H9 (cell line): ENCODE measurements around the gene PLEKHA7. TPM values are rescaled to one million over a fixed set of nuclear protein-coding genes. Genes with fewer than 3 reads are reported as not detected.

ENCODE experiments used
- DNase-seq: peaks from one replicate; pipeline ENCODE4 v3.0.0-alpha.2; 2017
- H2AFZ ChIP-seq: one replicate; pipeline ENCODE4 v1.6.1; 2013; ENCODE audit warnings: mild to moderate bottlenecking, low read length, control low read depth, moderate library complexity
- H2AK5ac ChIP-seq: 2 replicates; pipeline ENCODE4 v1.6.1; 2013; ENCODE audit warnings: low read length, control low read depth, mixed read lengths; ENCODE audit not compliant: insufficient read length
- H2BK120ac ChIP-seq: one replicate; pipeline ENCODE4 v1.6.1; 2013; ENCODE audit warnings: low read depth, mild to moderate bottlenecking, low read length, control low read depth, inconsistent platforms; ENCODE audit not compliant: poor library complexity, severe bottlenecking
- H2BK12ac ChIP-seq: 2 replicates; pipeline ENCODE4 v1.6.1; 2013; ENCODE audit warnings: low read length, control low read depth, mixed read lengths, low read depth; ENCODE audit not compliant: insufficient read length
- H2BK15ac ChIP-seq: 2 replicates; pipeline ENCODE4 v1.6.1; 2013; ENCODE audit warnings: low read depth, low read length, control low read depth
- H2BK20ac ChIP-seq: one replicate; pipeline ENCODE4 v1.6.1; 2013; ENCODE audit warnings: low read depth, mild to moderate bottlenecking, low read length, control low read depth, inconsistent platforms; ENCODE audit not compliant: poor library complexity, severe bottlenecking
- H2BK5ac ChIP-seq: 2 replicates; pipeline ENCODE4 v1.6.1; 2013; ENCODE audit warnings: low read length, control low read depth, mixed read lengths; ENCODE audit not compliant: insufficient read length
- H3K14ac ChIP-seq: 2 replicates; pipeline ENCODE4 v1.6.1; 2013; ENCODE audit warnings: low read length, control low read depth; ENCODE audit not compliant: insufficient read depth
- H3K18ac ChIP-seq: 2 replicates; pipeline ENCODE4 v1.6.1; 2013; ENCODE audit warnings: low read depth, mild to moderate bottlenecking, mixed read lengths, low read length, control low read depth; ENCODE audit not compliant: insufficient read length
- H3K23ac ChIP-seq: 2 replicates; pipeline ENCODE4 v1.6.1; 2013; ENCODE audit warnings: low read length, control low read depth, mixed read lengths, low read depth; ENCODE audit not compliant: insufficient read length
- H3K23me2 ChIP-seq: 2 replicates; pipeline ENCODE4 v1.6.1; 2013; ENCODE audit warnings: low read depth, mild to moderate bottlenecking, mixed read lengths, low read length, control low read depth; ENCODE audit not compliant: insufficient read length, poor library complexity, severe bottlenecking
- H3K27ac ChIP-seq: 2 replicates; pipeline ENCODE4 v1.5.1; 2013; ENCODE audit warnings: low read length, control low read depth, mixed read lengths, low read depth; ENCODE audit not compliant: insufficient read length
- H3K27me3 ChIP-seq: 2 replicates; pipeline ENCODE4 v1.6.1; 2013; ENCODE audit warnings: low read length, control low read depth, inconsistent platforms; ENCODE audit not compliant: insufficient read depth
- H3K4ac ChIP-seq: 2 replicates; pipeline ENCODE4 v1.6.1; 2013; ENCODE audit warnings: low read depth, mild to moderate bottlenecking, control low read depth, inconsistent platforms, low read length, moderate library complexity
- H3K4me1 ChIP-seq: 2 replicates; pipeline ENCODE4 v1.6.1; 2013; ENCODE audit warnings: low read length, control low read depth, inconsistent platforms; ENCODE audit not compliant: insufficient read depth
- H3K4me2 ChIP-seq: 2 replicates; pipeline ENCODE4 v1.6.1; 2013; ENCODE audit warnings: low read length, control low read depth, mixed read lengths; ENCODE audit not compliant: insufficient read length, insufficient read depth
- H3K56ac ChIP-seq: 2 replicates; pipeline ENCODE4 v1.6.1; 2013; ENCODE audit warnings: low read depth, mild to moderate bottlenecking, mixed read lengths, low read length, control low read depth; ENCODE audit not compliant: insufficient read length
- H3K79me1 ChIP-seq: 2 replicates; pipeline ENCODE4 v1.6.1; 2013; ENCODE audit warnings: low read depth, mild to moderate bottlenecking, moderate library complexity, low read length, control low read depth, inconsistent platforms; ENCODE audit not compliant: insufficient read depth, poor library complexity, severe bottlenecking
- H3K79me2 ChIP-seq: 2 replicates; pipeline ENCODE4 v1.6.1; 2013; ENCODE audit warnings: low read length, control low read depth, inconsistent platforms; ENCODE audit not compliant: insufficient read depth
- H3K9ac ChIP-seq: 2 replicates; pipeline ENCODE4 v1.6.1; 2013; ENCODE audit warnings: low read length, control low read depth, mixed read lengths; ENCODE audit not compliant: insufficient read length; ENCODE audit errors: extremely low read depth
- H3K9me3 ChIP-seq: one replicate; pipeline ENCODE4 v1.6.1; 2013; ENCODE audit warnings: low read depth, low read length, inconsistent platforms; ENCODE audit not compliant: control insufficient read depth
- H3T11ph ChIP-seq: one replicate; pipeline ENCODE4 v1.6.1; 2013; ENCODE audit warnings: mild to moderate bottlenecking, low read length, control low read depth, inconsistent platforms
- H4K20me1 ChIP-seq: one replicate; pipeline ENCODE4 v1.6.1; 2013; ENCODE audit not compliant: control insufficient read depth, insufficient read length, insufficient read depth
- H4K5ac ChIP-seq: 2 replicates; pipeline ENCODE4 v1.6.1; 2013; ENCODE audit warnings: low read depth, mild to moderate bottlenecking, mixed read lengths, low read length, control low read depth; ENCODE audit not compliant: insufficient read length
- H4K8ac ChIP-seq: replicated peaks from 2 replicates; pipeline ENCODE4 v1.6.1; 2013; ENCODE audit warnings: low read length, control low read depth, mixed read lengths, low read depth; ENCODE audit not compliant: insufficient read length
- H4K91ac ChIP-seq: 2 replicates; pipeline ENCODE4 v1.6.1; 2013; ENCODE audit warnings: low read depth, mild to moderate bottlenecking, moderate library complexity, mixed read lengths, low read length, control low read depth; ENCODE audit not compliant: insufficient read length
- H3K27ac Mint-ChIP-seq, 3 experiments: 2 replicates in 2 of 3; 3 replicates in 1 of 3; pipeline ENCODE4 v1.8.0; 2020 to 2021; ENCODE audit warnings: mixed read lengths in 3 of 3, mild to moderate bottlenecking in 1 of 3, moderate library complexity in 1 of 3
- H3K27me3 Mint-ChIP-seq: 2 replicates; pipeline ENCODE4 v1.8.0; 2021; ENCODE audit warnings: low read depth, mild to moderate bottlenecking, moderate library complexity, mixed read lengths
- H3K36me3 Mint-ChIP-seq, 3 experiments: 2 replicates in 2 of 3; 3 replicates in 1 of 3; pipeline ENCODE4 v1.8.0; 2020 to 2021; ENCODE audit warnings: low read depth in 3 of 3, mixed read lengths in 3 of 3; ENCODE audit not compliant: insufficient read depth in 1 of 3
- H3K4me1 Mint-ChIP-seq, 2 experiments: 2 replicates each; pipeline ENCODE4 v1.8.0; 2020; ENCODE audit warnings: mixed read lengths in 2 of 2
- H3K4me3 Mint-ChIP-seq, 2 experiments: 2 replicates in 1 of 2; 3 replicates in 1 of 2; pipeline ENCODE4 v1.8.0; 2020 to 2021; ENCODE audit warnings: mild to moderate bottlenecking in 2 of 2, mixed read lengths in 2 of 2, moderate library complexity in 1 of 2
- H3K9me3 Mint-ChIP-seq, 2 experiments: 2 replicates in 1 of 2; 3 replicates in 1 of 2; pipeline ENCODE4 v1.8.0; 2020; ENCODE audit warnings: mild to moderate bottlenecking in 2 of 2, mixed read lengths in 2 of 2, moderate library complexity in 1 of 2
- WGBS: extraction: QIAGEN DNeasy Blood & Tissue Kit; methylation state at CpG from one replicate; pipeline ENCODE4 v1.1.7; 2013; ENCODE audit warnings: missing lambda C conversion rate, low lambda C conversion rate, mixed read lengths; ENCODE audit not compliant: insufficient read length; ENCODE audit errors: extremely low coverage; 5-methylcytosine and 5-hydroxymethylcytosine counted together
- total RNA-seq: library from RNA; stranded (reverse); gene quantifications from 2 replicates; pipeline ENCODE4 v1.2.1, GENCODE V29; 2021
- TF ChIP-seq, protein P1 (sequence below): fragments of 200-600 bp; sonication (generic); conservative IDR thresholded peaks from 3 replicates; pipeline ENCODE4 v1.8.0; 2021; ENCODE audit warnings: antibody characterized with exemption, mild to moderate bottlenecking

PLEKHA7 gene
- total RNA-seq, 1 experiment from 2014 or later: 21.0 TPM

GRCh38 chr11:16767957-16768356 is 246.3 kb downstream of the PLEKHA7 start:
- Histone ChIP-seq H3K18ac (no peak overlapping the region), H3K23me2 (no peaks in the 10 kb centered on the region), H3K4ac (no peak overlapping the region), H3K79me2 (no peaks in the 10 kb centered on the region), H2BK15ac (no peak overlapping the region), H2BK12ac (no peak overlapping the region), H3K4me1 (no peaks in the 10 kb centered on the region), H3K79me1 (no peaks in the 10 kb centered on the region), H2AFZ (no peak overlapping the region), H3K4me2 (no peak overlapping the region), H3K23ac (no peak overlapping the region), H3K56ac (no peak overlapping the region), H4K8ac (no peak overlapping the region), H2BK5ac (no peak overlapping the region), H4K20me1 (no peaks in the 10 kb centered on the region), H2AK5ac (no peak overlapping the region), H2BK120ac (no peak overlapping the region), H3K9me3 (no peaks in the 10 kb centered on the region), H3K27ac (no peak overlapping the region), H2BK20ac (no peak overlapping the region), H3K9ac (no peak overlapping the region), H3T11ph (no peak overlapping the region), H3K27me3 (no peaks in the 10 kb centered on the region), H4K5ac (no peak overlapping the region), H3K14ac (no peak overlapping the region), H4K91ac (no peak overlapping the region)
- TF ChIP-seq, protein P1, sequence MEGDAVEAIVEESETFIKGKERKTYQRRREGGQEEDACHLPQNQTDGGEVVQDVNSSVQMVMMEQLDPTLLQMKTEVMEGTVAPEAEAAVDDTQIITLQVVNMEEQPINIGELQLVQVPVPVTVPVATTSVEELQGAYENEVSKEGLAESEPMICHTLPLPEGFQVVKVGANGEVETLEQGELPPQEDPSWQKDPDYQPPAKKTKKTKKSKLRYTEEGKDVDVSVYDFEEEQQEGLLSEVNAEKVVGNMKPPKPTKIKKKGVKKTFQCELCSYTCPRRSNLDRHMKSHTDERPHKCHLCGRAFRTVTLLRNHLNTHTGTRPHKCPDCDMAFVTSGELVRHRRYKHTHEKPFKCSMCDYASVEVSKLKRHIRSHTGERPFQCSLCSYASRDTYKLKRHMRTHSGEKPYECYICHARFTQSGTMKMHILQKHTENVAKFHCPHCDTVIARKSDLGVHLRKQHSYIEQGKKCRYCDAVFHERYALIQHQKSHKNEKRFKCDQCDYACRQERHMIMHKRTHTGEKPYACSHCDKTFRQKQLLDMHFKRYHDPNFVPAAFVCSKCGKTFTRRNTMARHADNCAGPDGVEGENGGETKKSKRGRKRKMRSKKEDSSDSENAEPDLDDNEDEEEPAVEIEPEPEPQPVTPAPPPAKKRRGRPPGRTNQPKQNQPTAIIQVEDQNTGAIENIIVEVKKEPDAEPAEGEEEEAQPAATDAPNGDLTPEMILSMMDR: no peak
- no peaks in the 10 kb centered on the region for H3K9me3 Mint-ChIP-seq
- H3K4me3 Mint-ChIP-seq: no peak overlapping the region
- no peak for DNase-seq
- H3K27ac Mint-ChIP-seq: no peak overlapping the region
- H3K4me1 Mint-ChIP-seq: peaks cover 5% of the 10 kb centered on the region in 2 experiments; a peak in 3 of 4 replicates
- no peaks in the 10 kb centered on the region for H3K36me3 Mint-ChIP-seq
- WGBS: no CpG with 5 or more reads among the region's 4 CpGs
- no peaks in the 10 kb centered on the region; the same call in 1 of the 2 replicates for H3K27me3 Mint-ChIP-seq
